ENCODE results near the gene MPST.
"Not testable (repeated sequence)": the region's sequence is repeated elsewhere in the genome, so short reads cannot be mapped to it uniquely, and the experiment has no call there.

MPST gene

GRCh38 chr22:37062702-37063381 is 43.3 kb downstream of the MPST start:
- DNase-seq (ENCODE audit: low read depth): no peak

GRCh38 chr22:37063431-37064420 is 44.2 kb downstream of the MPST start:
- no peak for DNase-seq (ENCODE audit: low read depth)

- DNase-seq (ENCODE audit: low read depth): no peak
Observed at GRCh38 chr22:37064553-37064952, 45.0 kb downstream of the MPST start.

GRCh38 chr22:37065180-37065579 is 45.6 kb downstream of the MPST start:
- no peak for DNase-seq (ENCODE audit: low read depth)

- no peak for DNase-seq (ENCODE audit: low read depth)
Observed at GRCh38 chr22:37065961-37066360, 46.4 kb downstream of the MPST start.

- no peak for DNase-seq (ENCODE audit: low read depth)
Observed at GRCh38 chr22:37067428-37067827, 47.9 kb downstream of the MPST start.

- DNase-seq (ENCODE audit: low read depth): no peak
Observed at GRCh38 chr22:37068859-37069258, 49.3 kb downstream of the MPST start.

GRCh38 chr22:37069319-37069718 is 49.8 kb downstream of the MPST start:
- no peak for DNase-seq (ENCODE audit: low read depth)

- DNase-seq (ENCODE audit: low read depth): no peak
Observed at GRCh38 chr22:37069719-37070118, 50.2 kb downstream of the MPST start.

GRCh38 chr22:37070334-37070733 is 50.8 kb downstream of the MPST start:
- DNase-seq (ENCODE audit: low read depth): no peak

- DNase-seq (ENCODE audit: low read depth): no peak
Observed at GRCh38 chr22:37070744-37071143, 51.2 kb downstream of the MPST start.

GRCh38 chr22:37071850-37072592 is 52.5 kb downstream of the MPST start:
- not testable (repeated sequence) for DNase-seq (ENCODE audit: low read depth)

GRCh38 chr22:37072673-37073072 is 53.1 kb downstream of the MPST start:
- no peak for DNase-seq (ENCODE audit: low read depth)

- DNase-seq (ENCODE audit: low read depth): no peak
Observed at GRCh38 chr22:37074537-37074936, 55.0 kb downstream of the MPST start.

- no peak for DNase-seq (ENCODE audit: low read depth)
Observed at GRCh38 chr22:37075046-37075445, 55.5 kb downstream of the MPST start.

- no peak for DNase-seq (ENCODE audit: low read depth)
Observed at GRCh38 chr22:37075822-37076433, 56.4 kb downstream of the MPST start.

GRCh38 chr22:37077802-37078448 is 58.4 kb downstream of the MPST start:
- peak; percentile 12 for DNase-seq (ENCODE audit: low read depth)

- no peak for DNase-seq (ENCODE audit: low read depth)
Observed at GRCh38 chr22:37079158-37079557, 59.6 kb downstream of the MPST start.
